HCT116 (cell line): Measurements from ENCODE around the gene EFNB2.

ENCODE experiments used
- EZH2 ChIP-seq: fragments of 200-600 bp; sonication (generic); IDR thresholded peaks from 2 replicates; pipeline ENCODE4 v1.6.1; 2017; ENCODE audit warnings: antibody characterized with exemption, mixed run types
- JUND ChIP-seq: IDR thresholded peaks from 2 replicates; pipeline ENCODE4 v1.6.1; 2012
- POLR2A ChIP-seq: IDR thresholded peaks from 2 replicates; pipeline ENCODE4 v1.7.0; 2011; ENCODE audit warnings: borderline replicate concordance; ENCODE audit not compliant: insufficient read depth, insufficient read length; ENCODE audit errors: extremely low read depth
- POLR2AphosphoS5 ChIP-seq: IDR thresholded peaks from 2 replicates; pipeline ENCODE4 v1.6.1; 2011; ENCODE audit warnings: mild to moderate bottlenecking, low read depth, low read length, moderate library complexity
- RAD21 ChIP-seq: IDR thresholded peaks from 2 replicates; pipeline ENCODE4 v1.6.1; 2012; ENCODE audit warnings: low read depth, mild to moderate bottlenecking
- ZNF274 ChIP-seq: fragments of 200-500 bp; sonication (Bioruptor generic); IDR thresholded peaks from 2 replicates; pipeline ENCODE4 v1.6.1; 2014; ENCODE audit warnings: mild to moderate bottlenecking, low read depth, low read length, inconsistent platforms
- TF ChIP-seq, protein P1 (sequence below), 3 experiments: fragments of 200-600 bp in 1 of 3; sonication (generic) in 1 of 3; IDR thresholded peaks in 2 of 3; conservative IDR thresholded peaks in 1 of 3; 2 replicates each; pipeline ENCODE4 v1.5.1; 2012 to 2017; ENCODE audit warnings: low read depth in 2 of 3, low read length in 2 of 3, antibody characterized with exemption in 1 of 3, borderline replicate concordance in 1 of 3, control low read depth in 1 of 3, mild to moderate bottlenecking in 1 of 3, mixed read lengths in 1 of 3, mixed run types in 1 of 3, moderate library complexity in 1 of 3; ENCODE audit not compliant: insufficient read depth in 1 of 3
- TF ChIP-seq, protein P2 (sequence below): IDR thresholded peaks from 2 replicates; pipeline ENCODE4 v1.6.1; 2012

DNA sequence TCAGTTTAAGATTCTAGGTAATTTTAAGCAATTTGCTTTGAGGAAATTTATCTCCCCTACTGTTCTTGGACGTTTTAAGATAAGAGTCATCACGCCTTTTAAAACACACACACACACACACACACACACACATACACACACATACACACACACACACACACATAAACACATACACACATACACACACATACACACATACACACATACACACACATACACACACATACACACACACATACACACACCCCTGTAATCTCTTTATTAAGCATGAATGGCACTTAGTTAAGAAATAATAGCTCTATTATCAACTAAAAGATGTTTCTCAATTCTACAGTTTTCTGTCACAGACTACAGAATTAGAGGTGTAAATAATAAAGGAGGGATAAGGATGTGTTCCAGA lies 49.2 kb downstream of the EFNB2 start:
- no peak for TF ChIP-seq POLR2A
- TF ChIP-seq EZH2 = no peak
- TF ChIP-seq ZNF274 = no peak
- TF ChIP-seq, protein P1, sequence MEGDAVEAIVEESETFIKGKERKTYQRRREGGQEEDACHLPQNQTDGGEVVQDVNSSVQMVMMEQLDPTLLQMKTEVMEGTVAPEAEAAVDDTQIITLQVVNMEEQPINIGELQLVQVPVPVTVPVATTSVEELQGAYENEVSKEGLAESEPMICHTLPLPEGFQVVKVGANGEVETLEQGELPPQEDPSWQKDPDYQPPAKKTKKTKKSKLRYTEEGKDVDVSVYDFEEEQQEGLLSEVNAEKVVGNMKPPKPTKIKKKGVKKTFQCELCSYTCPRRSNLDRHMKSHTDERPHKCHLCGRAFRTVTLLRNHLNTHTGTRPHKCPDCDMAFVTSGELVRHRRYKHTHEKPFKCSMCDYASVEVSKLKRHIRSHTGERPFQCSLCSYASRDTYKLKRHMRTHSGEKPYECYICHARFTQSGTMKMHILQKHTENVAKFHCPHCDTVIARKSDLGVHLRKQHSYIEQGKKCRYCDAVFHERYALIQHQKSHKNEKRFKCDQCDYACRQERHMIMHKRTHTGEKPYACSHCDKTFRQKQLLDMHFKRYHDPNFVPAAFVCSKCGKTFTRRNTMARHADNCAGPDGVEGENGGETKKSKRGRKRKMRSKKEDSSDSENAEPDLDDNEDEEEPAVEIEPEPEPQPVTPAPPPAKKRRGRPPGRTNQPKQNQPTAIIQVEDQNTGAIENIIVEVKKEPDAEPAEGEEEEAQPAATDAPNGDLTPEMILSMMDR (IDR thresholded peaks at IDR 0.05 in 2 of 3, conservative IDR thresholded peaks at IDR 0.05 in 1 of 3; ENCODE audit: borderline replicate concordance in 1 of 3, insufficient read depth in 1 of 3, low read depth in 2 of 3, low read length in 2 of 3) = no peak
- TF ChIP-seq, protein P2, sequence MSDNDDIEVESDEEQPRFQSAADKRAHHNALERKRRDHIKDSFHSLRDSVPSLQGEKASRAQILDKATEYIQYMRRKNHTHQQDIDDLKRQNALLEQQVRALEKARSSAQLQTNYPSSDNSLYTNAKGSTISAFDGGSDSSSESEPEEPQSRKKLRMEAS = no peak
- no peak for TF ChIP-seq JUND
- no peak for TF ChIP-seq POLR2AphosphoS5
- no peak for TF ChIP-seq RAD21
